Mucosa of rectum (tissue), 2 donors: ENCODE measurements around the gene CCDC152.

Experiments
- H3K27ac ChIP-seq, 2 donors: one replicate each; pipeline ENCODE4 v1.7.0; 2013; ENCODE audit warnings: inconsistent platforms in 2 of 2, low read depth in 2 of 2, low read length in 2 of 2
- H3K27me3 ChIP-seq, 2 donors: one replicate each; pipeline ENCODE4 v1.7.0; 2013; ENCODE audit warnings: low read length in 2 of 2; ENCODE audit not compliant: control insufficient read depth in 2 of 2, insufficient read depth in 2 of 2
- H3K36me3 ChIP-seq, 2 donors: one replicate each; pipeline ENCODE4 v1.7.0; 2013; ENCODE audit warnings: low read length in 2 of 2; ENCODE audit not compliant: control insufficient read depth in 2 of 2, insufficient read depth in 2 of 2
- H3K4me1 ChIP-seq, 2 donors: one replicate each; pipeline ENCODE4 v1.7.0; 2013; ENCODE audit warnings: low read length in 2 of 2, mild to moderate bottlenecking in 1 of 2; ENCODE audit not compliant: control insufficient read depth in 2 of 2, insufficient read depth in 2 of 2
- H3K4me3 ChIP-seq, 2 donors: one replicate each; pipeline ENCODE4 v1.7.0; 2013; ENCODE audit warnings: low read length in 2 of 2
- H3K9ac ChIP-seq, 2 donors: one replicate each; pipeline ENCODE4 v1.7.0; 2013; ENCODE audit warnings: low read length in 2 of 2, low read depth in 1 of 2, mild to moderate bottlenecking in 1 of 2
- H3K9me3 ChIP-seq, 2 donors: one replicate each; pipeline ENCODE4 v1.7.0; 2013; ENCODE audit warnings: low read length in 2 of 2; ENCODE audit not compliant: control insufficient read depth in 2 of 2
- donor health status: healthy.
- donor health status: Normal muscosa, but diverticular disease.

CCDC152 gene

DNA sequence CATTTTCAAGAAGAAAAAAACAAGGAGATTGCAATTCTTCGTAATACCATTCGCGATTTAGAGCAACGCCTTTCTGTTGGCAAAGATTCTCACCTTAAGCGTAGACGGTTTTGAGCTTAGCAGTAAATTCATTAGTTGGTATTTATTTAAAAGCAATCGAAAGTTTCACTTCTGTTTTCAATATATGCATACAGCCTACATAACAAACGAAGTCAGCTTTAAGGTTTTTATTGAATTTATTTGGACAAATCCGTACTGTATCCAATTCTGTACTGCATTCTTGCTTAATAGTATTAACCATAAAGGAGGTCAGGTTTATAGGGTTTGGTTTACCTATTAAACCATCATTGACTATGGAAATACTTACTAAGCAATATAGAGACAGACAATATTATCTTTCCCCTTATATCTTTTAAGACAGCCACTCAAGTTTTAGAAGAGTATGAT lies 43.1 kb downstream of the CCDC152 start:
- Histone ChIP-seq H3K9ac (no peak overlapping the region), H3K9me3 (no peaks in the 10 kb centered on the region), H3K27me3 (no peaks in the 10 kb centered on the region), H3K36me3 (peaks cover 9 to 29% of the 10 kb centered on the region in 2 donors), H3K4me1 (no peaks in the 10 kb centered on the region), H3K27ac (no peak overlapping the region), H3K4me3 (no peak overlapping the region)

DNA sequence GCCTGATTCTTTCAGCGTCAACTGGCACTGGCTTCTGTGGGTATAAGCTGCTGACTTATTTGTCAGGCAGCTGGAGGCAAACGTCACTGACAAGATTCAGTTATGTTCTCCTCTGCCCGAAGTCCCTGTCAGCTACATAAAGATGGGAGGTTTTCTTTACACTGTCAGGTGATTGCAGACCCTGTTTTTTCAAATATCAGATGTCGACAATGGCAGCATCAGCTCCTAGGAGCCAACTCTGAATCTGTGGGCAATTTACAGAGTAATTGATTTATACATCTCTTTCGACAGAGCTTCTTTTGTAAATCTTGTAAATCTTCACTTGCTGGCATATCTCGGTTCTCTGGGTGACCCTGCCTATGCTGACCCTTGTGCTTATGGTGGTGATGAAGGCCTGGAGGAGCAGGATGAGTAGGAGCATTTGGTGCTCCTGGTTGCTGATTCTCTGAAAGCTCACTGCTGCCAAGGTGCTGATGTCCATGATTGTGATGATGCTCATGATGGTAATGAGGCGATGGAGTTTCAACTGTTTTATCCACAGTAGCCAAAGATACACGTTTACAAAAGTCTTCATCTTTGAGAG lies 44.2 kb downstream of the CCDC152 start:
- Histone ChIP-seq H3K4me3 (no peak overlapping the region), H3K36me3 (peaks cover 17 to 37% of the 10 kb centered on the region in 2 donors), H3K4me1 (no peaks in the 10 kb centered on the region), H3K27me3 (no peaks in the 10 kb centered on the region), H3K9me3 (no peaks in the 10 kb centered on the region), H3K27ac (no peak overlapping the region), H3K9ac (no peak overlapping the region)

DNA sequence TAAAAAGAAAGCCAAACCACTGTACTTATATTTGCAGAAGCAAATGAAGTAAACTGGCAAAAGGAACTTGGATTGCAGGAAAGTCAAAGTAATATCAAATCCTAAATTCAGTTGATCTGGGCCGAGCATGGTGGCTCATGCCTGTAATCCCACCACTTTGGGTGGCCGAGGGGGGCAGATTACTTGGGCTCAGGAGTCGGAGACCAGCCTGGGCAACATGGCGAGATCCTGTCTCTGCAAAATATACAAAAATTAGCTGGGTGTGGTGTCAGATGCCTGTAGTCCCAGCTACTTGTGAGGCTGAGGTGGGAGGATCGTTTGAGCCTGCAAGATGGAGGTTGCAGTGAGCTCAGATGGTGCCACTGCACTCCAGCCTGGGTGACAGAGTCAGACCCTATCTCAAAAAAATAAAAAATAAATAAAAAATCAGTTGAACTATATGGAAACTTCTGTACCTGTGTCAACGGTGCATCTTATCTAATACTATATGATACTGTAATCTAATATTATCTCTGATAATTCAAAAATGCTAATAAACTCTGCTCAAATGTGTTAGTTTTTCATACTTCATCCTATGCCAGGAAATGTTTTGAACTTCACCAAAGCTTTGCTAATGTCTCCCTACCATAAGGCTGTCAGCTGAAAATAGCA lies 45.0 kb downstream of the CCDC152 start:
- Histone ChIP-seq H3K27me3 (no peaks in the 10 kb centered on the region), H3K4me3 (no peak overlapping the region), H3K27ac (no peak overlapping the region), H3K9ac (no peak overlapping the region), H3K4me1 (no peaks in the 10 kb centered on the region), H3K36me3 (peaks cover 24 to 45% of the 10 kb centered on the region in 2 donors), H3K9me3 (no peaks in the 10 kb centered on the region)

DNA sequence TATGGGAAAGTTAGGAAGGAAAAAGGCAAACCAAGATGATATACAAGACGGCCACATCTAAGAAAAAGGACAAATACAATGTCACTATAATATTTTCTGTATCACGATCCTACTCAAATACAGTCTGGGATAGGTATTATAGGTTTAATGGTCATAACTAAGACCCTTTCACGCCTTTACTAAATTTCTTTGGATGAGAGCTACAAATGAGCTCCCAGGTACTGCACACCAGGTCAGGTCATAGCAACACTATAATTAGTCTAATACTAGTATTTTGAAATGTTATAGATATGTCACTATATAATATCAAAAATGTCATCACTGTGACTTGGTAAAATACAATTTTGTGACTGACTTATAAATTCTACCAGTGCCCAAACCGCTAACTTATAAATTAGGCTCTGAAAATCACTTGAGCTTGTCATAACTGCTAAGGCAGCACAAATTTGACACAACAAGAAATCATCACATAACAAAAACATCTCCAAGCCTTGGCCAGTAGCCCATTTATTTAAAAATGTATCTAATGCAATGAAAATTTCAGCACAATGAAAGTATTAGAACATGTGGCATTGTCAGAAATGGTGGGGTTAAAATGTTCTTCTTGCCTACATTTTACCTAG lies 48.2 kb downstream of the CCDC152 start:
- no peaks in the 10 kb centered on the region for H3K27me3 ChIP-seq
- no peaks in the 10 kb centered on the region for H3K9me3 ChIP-seq
- H3K4me3 ChIP-seq, result no peak overlapping the region
- H3K9ac ChIP-seq, result no peak overlapping the region
- peaks cover 24 to 48% of the 10 kb centered on the region in 2 donors for H3K36me3 ChIP-seq
- H3K4me1 ChIP-seq, result no peaks in the 10 kb centered on the region
- no peak overlapping the region for H3K27ac ChIP-seq

DNA sequence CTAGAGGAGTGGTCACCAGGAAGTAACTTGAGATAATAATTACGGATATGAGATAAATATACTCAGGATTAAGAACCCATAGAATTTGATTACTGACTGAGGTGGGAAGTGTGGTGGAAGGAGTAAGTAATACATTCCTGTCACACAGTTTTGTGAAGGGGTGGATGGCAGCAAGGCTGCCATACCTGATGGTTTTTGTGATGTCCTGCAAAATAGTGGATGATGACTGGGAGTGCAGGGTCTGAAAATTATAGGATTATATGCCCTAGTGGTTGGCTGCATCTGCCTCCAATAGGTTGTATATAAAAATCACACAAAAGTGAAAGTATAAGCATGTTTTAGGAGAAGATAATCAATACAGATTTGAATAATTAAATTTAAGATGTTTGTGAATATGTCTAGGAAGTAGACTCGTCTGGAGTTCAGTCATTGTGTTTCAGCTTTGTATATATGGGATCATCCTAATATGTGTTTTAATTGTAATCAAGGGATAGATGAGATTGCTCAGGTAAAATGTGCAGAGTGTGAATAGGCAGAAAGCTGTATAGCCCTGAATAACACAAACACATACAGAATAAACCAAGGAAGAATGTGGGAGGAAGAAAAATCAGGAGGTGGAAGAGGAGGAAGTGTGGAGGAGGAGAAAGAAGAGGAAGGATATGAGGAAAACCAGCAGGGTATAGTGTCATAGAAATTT lies 49.5 kb downstream of the CCDC152 start:
- H3K36me3 ChIP-seq, result peaks cover 18 to 38% of the 10 kb centered on the region in 2 donors
- H3K4me3 ChIP-seq, result no peak overlapping the region
- no peaks in the 10 kb centered on the region for H3K27me3 ChIP-seq
- H3K9ac ChIP-seq, result no peak overlapping the region
- H3K27ac ChIP-seq, result no peak overlapping the region
- no peaks in the 10 kb centered on the region for H3K9me3 ChIP-seq
- H3K4me1 ChIP-seq, result no peaks in the 10 kb centered on the region

DNA sequence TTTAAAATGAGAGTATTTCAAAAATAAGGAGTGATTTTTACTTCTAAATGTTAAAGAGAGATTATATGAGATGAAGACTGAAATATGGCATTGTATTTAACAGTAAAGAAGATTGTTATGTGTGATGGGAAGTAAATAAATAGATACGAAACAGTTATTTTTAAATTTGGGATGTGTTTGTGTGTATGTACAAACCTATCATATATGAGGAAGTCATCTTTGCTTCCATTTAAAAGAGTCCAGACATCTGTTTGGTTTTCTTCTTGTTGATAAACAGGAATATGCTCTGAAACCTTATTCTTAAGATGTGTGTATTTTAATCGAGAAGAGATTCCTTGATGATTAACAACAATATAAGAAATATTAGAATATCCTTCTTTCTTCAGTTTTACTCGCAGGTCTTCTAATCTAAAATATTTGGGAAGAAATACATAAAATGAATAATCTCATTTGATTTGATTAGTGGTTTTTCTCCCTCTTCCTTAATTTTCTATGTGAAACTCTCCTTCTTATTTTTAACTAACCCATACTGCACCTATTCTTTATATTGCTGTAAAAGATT lies 50.2 kb downstream of the CCDC152 start:
- Histone ChIP-seq H3K4me1 (no peaks in the 10 kb centered on the region), H3K27ac (no peak overlapping the region), H3K4me3 (no peak overlapping the region), H3K9ac (no peak overlapping the region), H3K27me3 (no peaks in the 10 kb centered on the region), H3K9me3 (no peaks in the 10 kb centered on the region), H3K36me3 (peaks cover 15 to 34% of the 10 kb centered on the region in 2 donors)

DNA sequence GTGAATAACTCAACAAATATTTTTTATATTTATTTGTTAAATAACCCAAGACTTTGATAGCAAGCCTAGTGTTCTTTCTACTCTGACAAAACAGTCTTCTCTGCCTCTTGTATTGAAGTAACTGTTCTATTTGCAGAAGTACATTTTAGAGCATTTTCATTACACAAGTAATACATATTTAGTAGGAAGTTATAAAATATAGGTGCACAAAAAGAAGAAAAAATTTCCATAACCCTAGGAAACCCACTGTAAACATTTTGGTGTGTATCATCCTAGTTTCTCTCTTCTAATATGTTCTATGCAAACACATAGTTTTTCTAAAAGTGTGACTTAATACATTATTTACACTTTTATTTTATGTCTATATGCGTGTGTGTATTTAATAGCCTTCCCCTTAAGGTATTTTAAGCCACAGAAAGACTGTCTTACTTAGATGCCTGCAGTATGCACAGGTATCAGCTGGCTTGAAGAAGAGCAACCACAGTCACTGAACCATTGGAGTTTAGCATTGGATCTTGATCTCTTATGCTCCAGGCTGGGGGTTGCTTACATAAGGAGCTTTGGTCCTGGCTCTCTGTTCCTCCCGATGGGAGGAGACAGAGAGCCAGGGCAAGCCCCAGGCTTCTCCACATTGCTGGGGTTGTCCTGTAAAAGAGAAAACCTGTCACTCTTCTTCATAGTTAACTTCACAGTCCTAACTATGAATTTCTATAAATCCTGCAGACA lies 51.3 kb downstream of the CCDC152 start:
- H3K4me1 ChIP-seq, result peaks cover 0 to 9% of the 10 kb centered on the region in 2 donors
- H3K27me3 ChIP-seq, result no peaks in the 10 kb centered on the region
- H3K9me3 ChIP-seq, result no peaks in the 10 kb centered on the region
- H3K9ac ChIP-seq, result peak overlapping the region in 1 of 2 donors; percentile 1
- H3K27ac ChIP-seq, result peak overlapping the region in 1 of 2 donors; percentile 51
- H3K4me3 ChIP-seq, result peak overlapping the region; percentile 39 to 49
- peaks cover 15 to 24% of the 10 kb centered on the region in 2 donors for H3K36me3 ChIP-seq

GRCh38 chr5:42808888-42809611 lies 52.4 kb downstream of the CCDC152 start:
- H3K4me3 ChIP-seq, result peak overlapping the region; percentile 75 to 92
- peak overlapping the region in 1 of 2 donors; percentile 41 for H3K27ac ChIP-seq
- peak overlapping the region in 1 of 2 donors; percentile 43 for H3K9ac ChIP-seq
- H3K4me1 ChIP-seq, result peaks cover 0 to 9% of the 10 kb centered on the region in 2 donors
- H3K36me3 ChIP-seq, result peaks cover 15 to 21% of the 10 kb centered on the region in 2 donors
- H3K9me3 ChIP-seq, result no peaks in the 10 kb centered on the region
- no peaks in the 10 kb centered on the region for H3K27me3 ChIP-seq
